GM12878 (cell line): ENCODE results near the gene GCSAM. TPM values are rescaled to one million over a fixed set of nuclear protein-coding genes. Genes with fewer than 3 reads are reported as not detected.

Experiments used
- BRCA1 ChIP-seq: IDR thresholded peaks from 2 replicates; pipeline ENCODE4 v1.6.1; 2011; ENCODE audit warnings: low read depth, low read length, improper control_type of control experiment
- CEBPB ChIP-seq, 2 experiments: fragments of 150-350 bp in 1 of 2; IDR thresholded peaks; 2 replicates each; pipeline ENCODE4 v1.6.1; 2012 to 2014; ENCODE audit warnings: low read depth in 2 of 2, low read length in 2 of 2, borderline replicate concordance in 1 of 2, inconsistent platforms in 1 of 2
- CHD2 ChIP-seq: IDR thresholded peaks from 2 replicates; pipeline ENCODE4 v1.6.1; 2011; ENCODE audit warnings: low read depth, low read length, improper control_type of control experiment, borderline replicate concordance
- EGR1 ChIP-seq, 2 experiments: IDR thresholded peaks; 1 replicate in 1 of 2; 2 replicates in 1 of 2; pipeline ENCODE4 v1.6.1; 2011 to 2012; ENCODE audit warnings: low read depth in 2 of 2, low read length in 2 of 2, borderline replicate concordance in 1 of 2, mild to moderate bottlenecking in 1 of 2, moderate library complexity in 1 of 2
- ESRRA ChIP-seq: IDR thresholded peaks from 2 replicates; pipeline ENCODE4 v1.6.1; 2012; ENCODE audit warnings: mild to moderate bottlenecking, low read length, improper control_type of control experiment
- FOXM1 ChIP-seq: IDR thresholded peaks from 2 replicates; pipeline ENCODE4 v1.6.1; 2012; ENCODE audit warnings: low read depth, mild to moderate bottlenecking, inconsistent platforms, low read length, moderate library complexity
- GATAD2B ChIP-seq: fragments of 450-650 bp; conservative IDR thresholded peaks from 2 replicates; pipeline ENCODE4 v1.6.1; 2017; ENCODE audit warnings: low read depth, mild to moderate bottlenecking, moderate library complexity
- IKZF1 ChIP-seq: fragments of 450-650 bp; conservative IDR thresholded peaks from 2 replicates; pipeline ENCODE4 v1.6.1; 2017; ENCODE audit warnings: antibody characterized with exemption, mild to moderate bottlenecking
- IRF4 ChIP-seq: IDR thresholded peaks from 2 replicates; pipeline ENCODE4 v1.6.1; 2011; ENCODE audit warnings: low read depth, low read length
- MEF2B ChIP-seq: fragments of 450-650 bp; IDR thresholded peaks from 2 replicates; pipeline ENCODE4 v1.6.1; 2018; ENCODE audit warnings: mild to moderate bottlenecking, moderate library complexity; ENCODE audit not compliant: partially characterized antibody, poor library complexity, severe bottlenecking
- MTA2 ChIP-seq: fragments of 450-650 bp; IDR thresholded peaks from 2 replicates; pipeline ENCODE4 v1.6.1; 2016; ENCODE audit warnings: low read depth, mild to moderate bottlenecking, moderate library complexity
- MYB ChIP-seq: fragments of 150-350 bp; IDR thresholded peaks from 2 replicates; pipeline ENCODE4 v1.6.1; 2014; ENCODE audit warnings: mild to moderate bottlenecking, low read depth, low read length, borderline replicate concordance
- NFIC ChIP-seq: IDR thresholded peaks from 2 replicates; pipeline ENCODE4 v1.6.1; 2012; ENCODE audit warnings: low read depth, mild to moderate bottlenecking, inconsistent platforms, low read length, moderate library complexity
- NFXL1 ChIP-seq: fragments of 450-650 bp; IDR thresholded peaks from 2 replicates; pipeline ENCODE4 v1.6.1; 2017; ENCODE audit warnings: antibody characterized with exemption, mild to moderate bottlenecking, borderline replicate concordance
- NFYB ChIP-seq: IDR thresholded peaks from 2 replicates; pipeline ENCODE4 v1.6.1; 2011; ENCODE audit warnings: low read depth, mild to moderate bottlenecking, low read length, improper control_type of control experiment, moderate library complexity; ENCODE audit not compliant: insufficient read depth
- NKRF ChIP-seq: fragments of 450-650 bp; conservative IDR thresholded peaks from 2 replicates; pipeline ENCODE4 v1.6.1; 2017; ENCODE audit warnings: mild to moderate bottlenecking, moderate library complexity
- PKNOX1 ChIP-seq: fragments of 450-650 bp; IDR thresholded peaks from 2 replicates; pipeline ENCODE4 v1.6.1; 2016; ENCODE audit warnings: mild to moderate bottlenecking
- REST ChIP-seq: IDR thresholded peaks from 2 replicates; pipeline ENCODE4 v1.6.1; 2012; ENCODE audit warnings: mild to moderate bottlenecking, low read depth, low read length
- RUNX3 ChIP-seq: IDR thresholded peaks from 2 replicates; pipeline ENCODE4 v1.6.1; 2012; ENCODE audit warnings: low read length, inconsistent platforms
- SKIL ChIP-seq: fragments of 450-650 bp; IDR thresholded peaks from 2 replicates; pipeline ENCODE4 v1.6.1; 2017; ENCODE audit warnings: mild to moderate bottlenecking, low read depth, inconsistent platforms; ENCODE audit not compliant: poor library complexity, severe bottlenecking
- SMAD1 ChIP-seq: fragments of 450-650 bp; IDR thresholded peaks from 2 replicates; pipeline ENCODE4 v1.6.1; 2018; ENCODE audit warnings: mild to moderate bottlenecking, low read depth; ENCODE audit not compliant: partially characterized antibody
- SMC3 ChIP-seq: IDR thresholded peaks from 2 replicates; pipeline ENCODE4 v1.6.1; 2011; ENCODE audit warnings: low read length, improper control_type of control experiment, borderline replicate concordance
- SRF ChIP-seq, 2 experiments: IDR thresholded peaks; 2 replicates each; pipeline ENCODE4 v1.6.1; 2011; ENCODE audit warnings: low read depth in 2 of 2, low read length in 2 of 2, mild to moderate bottlenecking in 1 of 2, moderate library complexity in 1 of 2
- polyA plus RNA-seq, 11 experiments: library from polyadenylated mRNA; depleted of rRNA in 4 of 11; unstranded in 6 of 11; stranded (reverse) in 5 of 11; fragments of >200 nt; fragmentation: Nextera tagmentation in 4 of 11; fragmentation: Illumina TruSeq in 1 of 11; extraction: Ambion mirVana in 4 of 11; extraction: Trizol in 1 of 11; gene quantifications; 1 replicate in 1 of 11; 2 replicates in 10 of 11; pipeline versions ENCODE4 v1.2.1 to v1.2.3, GENCODE V29; 2011 to 2016; ENCODE audit warnings: inconsistent platforms in 2 of 11, missing spikeins in 2 of 11, low read depth in 1 of 11
- total RNA-seq, 4 experiments: library from RNA; depleted of rRNA in 3 of 4; stranded (reverse); fragments of >200 nt in 3 of 4; fragmentation: Illumina TruSeq in 1 of 4; extraction: Trizol in 1 of 4; gene quantifications; 2 replicates each; pipeline versions ENCODE4 v1.2.1 to v1.2.3, GENCODE V29; 2013 to 2021

Gene GCSAM
- total and polyA plus RNA-seq, 10 of the 15 experiments (the other 5 are each of a cell fraction or from before 2014, with no cell fraction given), result 81.5 to 407 (median 107) TPM

- no peak for TF ChIP-seq REST
- no peak for TF ChIP-seq SMC3
- TF ChIP-seq FOXM1, result no peak
- TF ChIP-seq BRCA1, result no peak
- TF ChIP-seq MTA2, result peak; percentile 74
- no peak for TF ChIP-seq GATAD2B
- TF ChIP-seq SMAD1, result no peak
- no peak for TF ChIP-seq EGR1 (IDR thresholded peaks at IDR 0.05; ENCODE audit: borderline replicate concordance in 1 of 2, low read depth in 2 of 2, low read length in 2 of 2)
- TF ChIP-seq PKNOX1, result no peak
- TF ChIP-seq NFYB, result no peak
- TF ChIP-seq IRF4, result peak; percentile 77; the same call in 1 of the 2 replicates
- no peak for TF ChIP-seq MYB
- TF ChIP-seq IKZF1, result peak; percentile 65; the same call in 1 of the 2 replicates
- TF ChIP-seq NKRF, result no peak
- TF ChIP-seq ESRRA, result no peak
- no peak for TF ChIP-seq CEBPB (IDR thresholded peaks at IDR 0.05; ENCODE audit: borderline replicate concordance in 1 of 2, low read depth in 2 of 2, low read length in 2 of 2)
- TF ChIP-seq SKIL, result no peak
- TF ChIP-seq CHD2, result no peak
- no peak for TF ChIP-seq SRF (IDR thresholded peaks at IDR 0.05; ENCODE audit: low read depth in 2 of 2, low read length in 2 of 2)
- no peak for TF ChIP-seq MEF2B
- TF ChIP-seq NFXL1, result no peak
- peak; percentile 62; the same call in 1 of the 2 replicates for TF ChIP-seq NFIC
- TF ChIP-seq RUNX3, result no peak
Observed at GRCh38 chr3:112167758-112168157, 34.7 kb upstream of the GCSAM start (continued).
